Esophagus muscularis mucosa (tissue), 4 donors: ENCODE results near the gene ANKRD28. TPM values are rescaled to one million over a fixed set of nuclear protein-coding genes. Genes with fewer than 3 reads are reported as not detected.
"Not testable (repeated sequence)": the region's sequence is repeated elsewhere in the genome, so short reads cannot be mapped to it uniquely, and the experiment has no call there.

ENCODE experiments used
- DNase-seq: peaks from one replicate; pipeline ENCODE4 v3.0.0-alpha.2; 2017; ENCODE audit errors: extremely low spot score
- H3K27ac ChIP-seq, 4 donors: fragments of 200-600 bp; sonication (generic); replicated peaks in 1 of 4; 1 replicate in 3 of 4; 2 replicates in 1 of 4; pipeline ENCODE4 v1.5.1; 2016 to 2019; ENCODE audit warnings: mild to moderate bottlenecking in 1 of 4
- H3K27me3 ChIP-seq, 4 donors: fragments of 200-600 bp; sonication (generic); one replicate each; pipeline versions ENCODE4 v1.5.1 to v1.6.0; 2016 to 2019
- H3K36me3 ChIP-seq, 4 donors: fragments of 200-600 bp; sonication (generic); one replicate each; pipeline ENCODE4 v1.5.1; 2016 to 2019
- H3K4me1 ChIP-seq, 4 donors: fragments of 200-600 bp; sonication (generic); one replicate each; pipeline ENCODE4 v1.5.1; 2016 to 2019
- H3K4me3 ChIP-seq, 4 donors: fragments of 200-600 bp; sonication (generic); 1 replicate in 2 of 4; 2 replicates in 2 of 4; pipeline ENCODE4 v1.5.1; 2016 to 2019; ENCODE audit warnings: mild to moderate bottlenecking in 4 of 4, moderate library complexity in 1 of 4
- H3K9me3 ChIP-seq, 4 donors: fragments of 200-600 bp; sonication (generic); 1 replicate in 3 of 4; 2 replicates in 1 of 4; pipeline ENCODE4 v1.5.1; 2016 to 2019
- CTCF ChIP-seq, 3 experiments: fragments of 200-600 bp in 2 of 3; fragments of 450-650 bp in 1 of 3; sonication (generic) in 2 of 3; IDR thresholded peaks; one replicate each; pipeline ENCODE4 v1.5.1; 2017 to 2019; ENCODE audit warnings: antibody characterized with exemption in 3 of 3, mild to moderate bottlenecking in 2 of 3, moderate library complexity in 1 of 3
- EP300 ChIP-seq: sonication (generic); formaldehyde crosslinking; IDR thresholded peaks from one replicate; pipeline ENCODE4 v1.6.1; 2017; ENCODE audit warnings: antibody characterized with exemption
- POLR2A ChIP-seq: fragments of 450-650 bp; IDR thresholded peaks from one replicate; pipeline ENCODE4 v1.6.1; 2017; ENCODE audit warnings: antibody characterized with exemption, moderate library complexity, mild to moderate bottlenecking, low read depth
- POLR2AphosphoS5 ChIP-seq, 2 donors: sonication (generic); formaldehyde crosslinking; IDR thresholded peaks; one replicate each; pipeline ENCODE4 v1.6.1; 2017; ENCODE audit warnings: antibody characterized with exemption in 2 of 2
- WGBS: methylation state at CpG from one replicate; pipeline ENCODE4 v1.1.5; 2018; 5-methylcytosine and 5-hydroxymethylcytosine counted together
- intact Hi-C: fragments of 100-400 bp; cut with DNase I; formaldehyde crosslinking; loops from one replicate; pipeline ENCODE4 v1.15.1; 2023
- total RNA-seq, 4 donors: library from RNA; depleted of rRNA; stranded (reverse); fragments of >200 nt; gene quantifications; one replicate each; pipeline versions ENCODE4 v1.1.0 to v1.2.1, GENCODE V29; 2016

ANKRD28 gene
- total RNA-seq, 4 donors from 2014 or later: 21.2 to 34.8 (median 26.9) TPM

GRCh38 chr3:15755181-15755580 lies 42.6 kb downstream of the ANKRD28 start:
- Histone ChIP-seq H3K27ac (no peak overlapping the region), H3K27me3 (no peaks in the 10 kb centered on the region), H3K4me1 (peaks cover 0 to 9% (median 2%) of the 10 kb centered on the region in 4 donors), H3K9me3 (no peaks in the 10 kb centered on the region), H3K36me3 (no peaks in the 10 kb centered on the region), H3K4me3 (no peak overlapping the region)
- WGBS: 73% methylated on average over 1 of the region's 1 CpG
- intact Hi-C loops: no loop called here
- no peak for TF ChIP-seq POLR2A
- no peak for TF ChIP-seq CTCF (IDR thresholded peaks at IDR 0.05)
- TF ChIP-seq POLR2AphosphoS5 (IDR thresholded peaks at IDR 0.05): no peak
- TF ChIP-seq EP300: no peak
- DNase-seq: no peak

DNA sequence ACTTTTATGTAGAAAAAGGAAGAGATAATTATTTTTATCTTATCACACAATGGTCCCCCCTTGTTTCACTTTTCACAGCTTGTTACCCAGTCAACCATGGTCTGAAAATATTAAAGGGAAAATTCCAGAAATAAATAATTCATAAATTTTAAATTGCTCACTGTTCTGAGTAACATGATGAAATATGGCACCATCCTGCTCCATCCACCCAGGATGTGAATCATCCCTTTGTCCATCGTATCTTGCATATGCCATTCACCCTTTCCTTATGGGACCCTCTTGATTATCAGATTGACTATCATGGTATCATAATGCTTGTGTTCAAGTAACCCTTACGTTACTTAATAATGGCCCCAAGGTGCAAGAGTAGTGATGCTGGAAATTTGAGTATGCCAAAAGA lies 43.7 kb downstream of the ANKRD28 start:
- Histone ChIP-seq H3K4me1 (peaks cover 0 to 9% (median 2%) of the 10 kb centered on the region in 4 donors), H3K4me3 (no peak overlapping the region), H3K9me3 (no peaks in the 10 kb centered on the region), H3K27me3 (no peaks in the 10 kb centered on the region), H3K36me3 (peaks cover 0 to 5% (median 2%) of the 10 kb centered on the region in 4 donors), H3K27ac (no peak overlapping the region)
- WGBS: 80% methylated on average over 2 of the region's 2 CpGs
- DNase-seq: no peak
- TF ChIP-seq POLR2AphosphoS5 (IDR thresholded peaks at IDR 0.05): no peak
- TF ChIP-seq CTCF (IDR thresholded peaks at IDR 0.05): no peak
- no peak for TF ChIP-seq POLR2A
- TF ChIP-seq EP300: no peak
- intact Hi-C loops: no loop called here

- Histone ChIP-seq H3K36me3 (peaks cover 0 to 5% (median 2%) of the 10 kb centered on the region in 4 donors), H3K27ac (no peak overlapping the region), H3K4me3 (no peak overlapping the region), H3K9me3 (no peaks in the 10 kb centered on the region), H3K27me3 (no peaks in the 10 kb centered on the region), H3K4me1 (peaks cover 0 to 9% (median 2%) of the 10 kb centered on the region in 4 donors)
- intact Hi-C loops: no loop called here
- TF ChIP-seq POLR2AphosphoS5 (IDR thresholded peaks at IDR 0.05) (no peak), EP300 (no peak), CTCF (IDR thresholded peaks at IDR 0.05) (no peak), POLR2A (no peak)
- no peak for DNase-seq
- 57% methylated on average over 5 of the region's 5 CpGs for WGBS
Observed at GRCh38 chr3:15753056-15753710, 44.6 kb downstream of the ANKRD28 start.

DNA sequence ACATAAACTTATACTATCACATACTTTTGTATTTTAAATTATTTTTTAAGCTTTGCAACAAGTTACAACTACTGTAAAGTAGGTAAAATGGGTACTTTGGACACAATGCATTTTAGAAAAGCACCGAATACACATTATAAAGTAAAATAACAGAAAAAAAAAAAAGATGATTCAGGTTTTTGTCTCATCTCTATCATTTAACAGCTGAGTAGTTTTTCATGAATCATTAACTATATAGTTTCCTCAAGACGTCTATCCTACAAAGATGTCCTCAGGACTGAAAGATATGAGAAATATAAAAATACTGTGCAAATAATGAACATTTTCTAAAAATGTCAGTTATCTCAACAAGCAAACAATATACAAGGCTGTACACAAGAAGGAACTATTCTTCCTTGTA lies 46.9 kb downstream of the ANKRD28 start:
- WGBS: 91% methylated on average over 2 of the region's 2 CpGs
- Histone ChIP-seq H3K27ac (no peak overlapping the region), H3K4me3 (no peak overlapping the region), H3K27me3 (no peaks in the 10 kb centered on the region), H3K9me3 (no peaks in the 10 kb centered on the region), H3K4me1 (peaks cover 0 to 9% (median 2%) of the 10 kb centered on the region in 4 donors), H3K36me3 (peaks cover 0 to 5% (median 2%) of the 10 kb centered on the region in 4 donors)
- DNase-seq: no peak
- TF ChIP-seq CTCF (IDR thresholded peaks at IDR 0.05): no peak
- TF ChIP-seq POLR2AphosphoS5 (IDR thresholded peaks at IDR 0.05): no peak
- no peak for TF ChIP-seq EP300
- TF ChIP-seq POLR2A: no peak
- intact Hi-C loops: no loop called here

- intact Hi-C loops: no loop called here
- 82% methylated on average over 3 of the region's 3 CpGs for WGBS
- Histone ChIP-seq H3K4me3 (no peak overlapping the region), H3K36me3 (peaks cover 0 to 5% (median 2%) of the 10 kb centered on the region in 4 donors), H3K4me1 (peaks cover 0 to 9% (median 2%) of the 10 kb centered on the region in 4 donors), H3K9me3 (no peaks in the 10 kb centered on the region), H3K27ac (no peak overlapping the region), H3K27me3 (no peaks in the 10 kb centered on the region)
- no peak for DNase-seq
- TF ChIP-seq EP300 (no peak), POLR2A (no peak), POLR2AphosphoS5 (IDR thresholded peaks at IDR 0.05) (no peak), CTCF (IDR thresholded peaks at IDR 0.05) (no peak)
Observed at GRCh38 chr3:15750143-15750542, 47.6 kb downstream of the ANKRD28 start.

- WGBS: 93% methylated on average over 2 of the region's 2 CpGs
- H3K27ac ChIP-seq, H3K9me3 ChIP-seq, H3K4me1 ChIP-seq, DNase-seq, H3K4me3 ChIP-seq, intact Hi-C loops, H3K27me3 ChIP-seq, H3K36me3 ChIP-seq: not testable (repeated sequence)
Observed at GRCh38 chr3:15745896-15746295, 51.9 kb downstream of the ANKRD28 start.
